Liver (tissue), 5 donors: Measurements from ENCODE around the gene GABRA4. TPM values are rescaled to one million over a fixed set of nuclear protein-coding genes. Genes with fewer than 3 reads are reported as not detected.

ENCODE experiments used
- HNF4A ChIP-seq, 2 donors: conservative IDR thresholded peaks; 2 replicates each; pipeline ENCODE4 v1.6.1; 2016; ENCODE audit warnings: antibody characterized with exemption in 2 of 2, mild to moderate bottlenecking in 2 of 2
- JUND ChIP-seq, 2 donors: IDR thresholded peaks; 2 replicates each; pipeline ENCODE4 v1.6.1; 2016; ENCODE audit warnings: antibody characterized with exemption in 2 of 2
- REST ChIP-seq: IDR thresholded peaks from 2 replicates; pipeline ENCODE4 v1.6.1; 2016; ENCODE audit warnings: antibody characterized with exemption, mild to moderate bottlenecking
- TAF1 ChIP-seq: conservative IDR thresholded peaks from 2 replicates; pipeline ENCODE4 v1.6.1; 2016; ENCODE audit warnings: antibody characterized with exemption, mild to moderate bottlenecking
- polyA plus RNA-seq, 2 donors: library from polyadenylated mRNA; stranded (reverse) in 1 of 2; unstranded in 1 of 2; fragments of 200-250 nt in 1 of 2; fragments of >200 nt in 1 of 2; fragmentation: Nextera tagmentation in 1 of 2; extraction: Ambion mirVana in 1 of 2; gene quantifications; one replicate each; pipeline versions ENCODE4 v1.2.1 to v1.2.3, GENCODE V29; 2013 to 2015
- total RNA-seq, 2 donors: library from RNA; depleted of rRNA; stranded (reverse); fragments of >200 nt; gene quantifications; one replicate each; pipeline ENCODE4 v1.2.3, GENCODE V29; 2014
- donor health status: healthy.
- donor health status: healthy.
- donor health status: healthy.

Gene GABRA4
- total and polyA plus RNA-seq, 4 donors, result under 0.01 TPM; not detected in 3

- TF ChIP-seq REST (no peak), HNF4A (conservative IDR thresholded peaks at IDR 0.05) (no peak), TAF1 (no peak), JUND (IDR thresholded peaks at IDR 0.05) (no peak)
Measured at GRCh38 chr4:46870411-46870810, 123.0 kb downstream of the GABRA4 start (continued).

Other genes with a start within 250 kb of the GABRA4 start
- not detected for gene COX7B2, start 84.3 kb downstream of the GABRA4 start, total RNA-seq
- not detected for gene COX7B2, start 84.3 kb downstream of the GABRA4 start, polyA plus RNA-seq
- 1 to 10 TPM in 1 of 2 donors, under 1 TPM in 1; 0.17 to 1.3 TPM for gene GABRB1, start 38.0 kb upstream of the GABRA4 start, total RNA-seq
- not detected for gene GABRB1, start 38.0 kb upstream of the GABRA4 start, polyA plus RNA-seq